GM15510 (cell line): ENCODE measurements around the gene ERMP1.

Source experiments
- POLR2A ChIP-seq: IDR thresholded peaks from 3 replicates; pipeline ENCODE4 v1.6.1; 2011; ENCODE audit warnings: borderline replicate concordance; ENCODE audit not compliant: insufficient read length; ENCODE audit errors: extremely low read depth

ERMP1 gene

GRCh38 chr9:5811751-5812150 lies 21.2 kb downstream of the ERMP1 start:
- no peak for TF ChIP-seq POLR2A

- TF ChIP-seq POLR2A = no peak
Measured at GRCh38 chr9:5805478-5805877, 27.4 kb downstream of the ERMP1 start.

GRCh38 chr9:5801739-5802113 lies 31.2 kb downstream of the ERMP1 start:
- TF ChIP-seq POLR2A = no peak

- no peak for TF ChIP-seq POLR2A
Measured at GRCh38 chr9:5800969-5801738, 31.8 kb downstream of the ERMP1 start.

GRCh38 chr9:5799314-5799713 lies 33.6 kb downstream of the ERMP1 start:
- no peak for TF ChIP-seq POLR2A

- no peak for TF ChIP-seq POLR2A
Measured at GRCh38 chr9:5798581-5798980, 34.3 kb downstream of the ERMP1 start.

GRCh38 chr9:5796298-5796697 lies 36.6 kb downstream of the ERMP1 start:
- no peak for TF ChIP-seq POLR2A

GRCh38 chr9:5793812-5794211 lies 39.1 kb downstream of the ERMP1 start:
- TF ChIP-seq POLR2A = no peak

- no peak for TF ChIP-seq POLR2A
Measured at GRCh38 chr9:5791870-5792269, 41.0 kb downstream of the ERMP1 start.

GRCh38 chr9:5790923-5791322 lies 42.0 kb downstream of the ERMP1 start:
- no peak for TF ChIP-seq POLR2A

- no peak for TF ChIP-seq POLR2A
Measured at GRCh38 chr9:5789489-5789888, 43.4 kb downstream of the ERMP1 start.

- no peak for TF ChIP-seq POLR2A
Measured at GRCh38 chr9:5787759-5788302, 45.1 kb downstream of the ERMP1 start.

- TF ChIP-seq POLR2A = no peak
Measured at GRCh38 chr9:5787220-5787619, 45.7 kb downstream of the ERMP1 start.

- TF ChIP-seq POLR2A = no peak
Measured at GRCh38 chr9:5786370-5787127, 46.4 kb downstream of the ERMP1 start.

- TF ChIP-seq POLR2A = no peak
Measured at GRCh38 chr9:5784526-5785315, 48.2 kb downstream of the ERMP1 start.
